ENCODE results near the gene RHOXF2B.
"Not testable (repeated sequence)": the region's sequence is repeated elsewhere in the genome, so short reads cannot be mapped to it uniquely, and the experiment has no call there.

RHOXF2B gene

DNA sequence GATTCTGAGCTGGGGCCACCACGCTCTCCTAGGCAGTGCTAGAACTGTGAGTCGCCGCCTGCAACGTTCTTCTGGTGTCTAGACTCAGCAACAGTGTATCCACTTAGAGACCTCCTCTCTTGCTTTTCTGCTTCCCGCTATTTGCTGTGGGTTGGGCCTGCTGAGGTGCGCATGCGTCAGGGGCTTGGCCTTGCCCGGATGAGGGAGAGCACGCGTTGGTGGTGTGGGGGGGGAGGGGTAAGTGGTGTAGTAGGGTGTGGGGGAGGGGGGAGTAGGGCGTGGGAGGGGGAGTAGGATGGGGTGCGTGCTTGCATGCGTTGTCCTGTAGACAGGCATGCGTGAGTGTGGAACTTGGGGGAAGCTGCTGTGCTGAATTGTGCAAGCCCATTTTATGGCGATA, at the start of gene RHOXF2B:
RHOXF2B (minus strand) TSS at position 101 of the 400 bp plus-strand sequence. CDS start 138 bp downstream, outside the sequence.
- DNase-seq (ENCODE audit: low spot score): not testable (repeated sequence)

DNA sequence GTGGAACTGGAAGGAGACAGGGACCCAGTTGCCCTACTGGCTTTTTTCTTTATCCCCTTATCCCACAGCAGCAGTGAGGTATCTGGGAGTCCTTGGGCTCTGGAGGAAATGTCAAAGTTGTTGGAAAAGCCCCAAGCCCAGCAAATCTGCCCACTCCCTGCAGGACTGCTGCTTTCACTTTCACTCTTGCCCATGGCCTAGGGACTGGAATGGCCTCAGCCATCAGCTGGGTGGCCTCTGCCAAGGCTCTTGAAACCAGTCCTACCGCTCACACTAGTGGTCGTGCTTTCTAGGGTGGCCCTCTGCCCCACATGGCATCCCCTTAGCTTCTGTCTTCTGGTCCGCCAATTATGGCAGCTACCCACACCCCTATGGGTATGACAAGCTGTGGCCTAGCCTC, 48.0 kb upstream of the RHOXF2B start:
- no peak for DNase-seq (ENCODE audit: low spot score)

DNA sequence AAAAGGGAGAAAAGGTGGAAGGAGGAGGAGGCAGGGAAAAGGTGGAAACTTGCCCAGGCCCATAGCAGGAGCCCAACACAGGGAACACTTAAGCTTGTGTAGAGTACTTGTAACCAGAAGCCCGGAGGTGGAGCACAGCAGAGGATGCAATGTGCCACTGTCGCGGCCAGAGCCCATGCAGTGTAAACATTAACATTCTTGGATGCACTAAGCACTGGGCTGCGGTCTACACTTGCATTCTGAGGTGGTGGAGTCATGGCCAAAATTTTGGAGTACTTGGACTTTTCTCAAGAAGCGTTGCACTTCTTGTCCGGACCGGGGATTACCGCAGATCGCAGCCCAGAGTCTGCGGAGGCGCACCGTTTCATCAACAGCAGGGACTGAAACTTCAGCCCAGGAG, 42.7 kb upstream of the RHOXF2B start:
- DNase-seq (ENCODE audit: low spot score): no peak

DNA sequence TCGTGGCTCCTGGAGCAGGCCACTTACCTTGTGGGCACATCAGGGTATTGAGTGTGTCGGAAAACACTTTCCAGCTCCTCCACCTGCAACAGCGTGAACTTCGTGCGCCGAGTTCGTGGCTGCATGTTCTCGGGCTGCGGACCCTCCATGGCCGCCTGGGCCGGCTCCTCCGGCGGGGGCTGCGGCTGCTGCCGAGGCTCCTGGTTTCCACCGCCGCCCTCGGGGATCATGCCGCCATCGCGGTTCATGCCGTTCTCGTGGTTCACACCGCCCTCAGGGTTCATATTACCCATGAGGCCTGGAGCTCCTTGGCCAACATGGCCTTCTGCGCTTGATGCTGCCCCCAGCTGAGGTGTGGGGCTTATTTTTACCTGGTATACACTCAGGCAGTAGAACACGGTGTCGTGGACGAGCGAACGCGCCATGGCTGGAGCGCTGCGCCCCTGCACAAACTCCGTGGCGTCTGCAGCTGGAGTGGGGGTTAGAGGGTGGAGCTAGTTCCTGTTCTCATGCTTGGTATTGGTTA, 38.0 kb upstream of the RHOXF2B start, which contains the start of gene RHOXF1:
RHOXF1 (minus strand) TSS at position 476 of the 526 bp plus-strand sequence; CDS start at position 425, 51 bp downstream.
- DNase-seq (ENCODE audit: low spot score): no peak

DNA sequence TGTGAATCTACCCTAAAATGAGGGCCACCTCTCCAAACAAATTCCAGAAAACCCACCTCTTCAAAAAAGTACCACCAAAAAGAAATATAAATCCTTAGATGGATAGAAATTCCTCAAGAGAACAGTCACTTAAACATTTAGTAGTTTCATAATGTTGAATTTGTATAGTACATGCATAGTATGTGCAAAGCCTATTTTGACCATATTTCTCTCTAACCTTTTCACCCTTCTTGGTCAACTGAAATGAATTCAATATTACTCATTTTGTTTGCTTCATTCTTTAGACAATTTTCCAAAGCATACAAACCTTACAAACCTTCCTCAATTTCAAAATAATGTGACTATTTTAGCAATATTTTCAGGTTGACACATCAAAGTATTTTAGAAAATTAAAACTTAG, 34.1 kb upstream of the RHOXF2B start:
- no peak for DNase-seq (ENCODE audit: low spot score)

DNA sequence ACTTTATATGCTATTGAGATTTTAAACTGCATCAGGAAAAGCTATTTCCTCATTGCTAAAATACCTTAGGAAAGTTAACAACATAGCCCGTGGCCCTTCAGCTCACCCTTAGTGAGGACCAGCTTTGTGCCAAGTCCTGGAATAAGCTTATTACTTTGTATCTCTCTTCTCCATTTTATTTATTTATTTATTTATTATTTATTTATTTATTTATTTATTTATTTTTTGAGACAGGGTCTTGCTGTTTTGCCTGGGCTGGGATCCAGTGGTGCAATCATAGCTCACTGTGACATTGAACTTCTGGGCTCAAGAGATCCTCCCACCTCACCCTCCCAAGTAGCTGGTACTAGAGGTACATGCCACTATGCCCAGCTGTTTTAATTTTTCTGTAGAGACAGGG, 31.9 kb upstream of the RHOXF2B start:
- no peak for DNase-seq (ENCODE audit: low spot score)

DNA sequence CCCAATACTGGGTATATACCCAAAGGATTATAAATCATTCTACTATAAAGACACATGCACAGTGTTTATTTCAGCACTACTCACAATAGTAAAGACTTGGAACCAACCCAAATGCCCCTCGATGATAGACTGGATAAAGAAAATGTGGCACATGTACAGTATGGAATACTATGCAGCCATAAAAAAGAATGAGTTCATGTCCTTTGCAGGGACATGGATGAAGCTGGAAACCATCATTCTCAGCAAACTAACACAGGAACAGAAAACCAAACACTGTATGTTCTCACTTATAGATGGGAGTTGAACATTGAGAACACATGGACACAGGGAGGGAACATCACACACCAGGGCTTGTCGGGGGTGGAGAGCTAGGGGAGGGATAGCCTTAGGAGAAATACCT, 27.2 kb upstream of the RHOXF2B start:
- DNase-seq (ENCODE audit: low spot score): not testable (repeated sequence)

DNA sequence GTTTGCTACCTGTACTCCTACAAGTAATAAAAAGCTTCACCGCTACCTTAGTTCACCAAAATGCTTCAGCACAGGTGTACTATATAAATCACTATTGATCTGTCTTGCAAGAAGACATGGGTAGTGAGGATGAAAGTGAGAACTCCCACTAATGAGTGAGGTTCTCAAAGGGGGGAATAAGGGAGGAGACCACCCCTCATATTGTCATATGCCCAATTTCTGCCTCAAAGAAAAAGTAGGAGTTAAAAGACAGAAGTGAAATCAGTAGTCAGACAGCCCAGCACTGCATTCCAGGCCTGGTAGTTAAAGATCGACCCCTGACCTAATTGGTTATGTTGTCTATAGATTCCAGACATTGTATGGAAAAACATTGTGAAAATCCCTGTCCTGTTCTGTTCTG, 23.6 kb upstream of the RHOXF2B start:
- DNase-seq (ENCODE audit: low spot score): not testable (repeated sequence)

DNA sequence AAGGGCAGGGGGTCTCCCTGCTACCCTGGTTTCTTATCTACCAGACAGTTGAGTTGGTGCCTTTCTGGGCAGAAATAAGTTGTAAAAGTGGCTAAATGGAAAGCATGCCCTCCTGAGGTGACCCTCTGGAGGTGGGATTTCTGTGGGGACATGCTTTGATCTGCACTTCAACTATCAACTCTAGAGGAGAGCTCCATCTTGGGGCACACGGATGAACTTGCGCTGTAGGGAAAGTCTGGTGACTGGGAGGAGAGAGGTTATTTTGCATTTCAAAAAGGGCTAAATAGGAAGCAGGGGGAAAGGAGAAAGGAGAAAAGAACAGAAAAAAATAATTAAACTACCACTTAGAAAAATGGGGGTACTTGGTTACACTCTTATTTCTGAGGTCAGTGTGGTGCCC, 12.7 kb upstream of the RHOXF2B start:
- no peak for DNase-seq (ENCODE audit: low spot score)

DNA sequence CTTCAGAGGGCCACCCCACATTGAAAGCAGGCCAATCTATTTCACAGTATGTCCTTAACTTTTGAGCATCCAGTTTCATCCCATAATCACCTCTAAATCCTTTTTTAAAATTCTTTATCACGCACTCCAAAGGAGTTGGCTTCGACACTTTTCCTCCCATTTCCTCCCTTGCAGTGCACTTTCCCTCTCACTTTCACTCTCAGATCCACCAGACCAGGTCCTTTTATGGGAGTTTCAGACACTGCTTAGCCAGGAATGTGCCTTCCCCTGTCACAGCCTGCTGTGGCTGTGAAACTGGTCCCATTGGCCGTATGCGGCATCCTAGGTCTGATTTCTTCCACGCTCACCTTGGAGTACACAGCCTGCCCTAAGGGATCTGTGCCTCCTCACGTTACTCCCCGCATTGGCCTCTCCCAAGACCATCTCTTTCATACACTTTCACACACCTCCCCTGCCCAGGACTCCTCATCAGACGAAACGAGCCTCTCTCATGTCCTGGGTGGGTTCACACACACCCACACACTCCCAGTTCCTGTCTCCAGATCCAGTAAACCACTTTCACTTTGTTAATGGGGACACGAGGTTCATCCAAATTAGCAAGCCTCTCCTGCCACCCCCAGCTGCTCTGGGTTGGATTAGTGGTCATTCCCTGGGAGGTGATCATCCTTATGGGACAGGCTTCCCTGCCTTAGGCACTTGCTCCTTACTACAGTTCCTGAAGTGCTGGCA, 10.0 kb upstream of the RHOXF2B start:
- DNase-seq (ENCODE audit: low spot score): no peak

DNA sequence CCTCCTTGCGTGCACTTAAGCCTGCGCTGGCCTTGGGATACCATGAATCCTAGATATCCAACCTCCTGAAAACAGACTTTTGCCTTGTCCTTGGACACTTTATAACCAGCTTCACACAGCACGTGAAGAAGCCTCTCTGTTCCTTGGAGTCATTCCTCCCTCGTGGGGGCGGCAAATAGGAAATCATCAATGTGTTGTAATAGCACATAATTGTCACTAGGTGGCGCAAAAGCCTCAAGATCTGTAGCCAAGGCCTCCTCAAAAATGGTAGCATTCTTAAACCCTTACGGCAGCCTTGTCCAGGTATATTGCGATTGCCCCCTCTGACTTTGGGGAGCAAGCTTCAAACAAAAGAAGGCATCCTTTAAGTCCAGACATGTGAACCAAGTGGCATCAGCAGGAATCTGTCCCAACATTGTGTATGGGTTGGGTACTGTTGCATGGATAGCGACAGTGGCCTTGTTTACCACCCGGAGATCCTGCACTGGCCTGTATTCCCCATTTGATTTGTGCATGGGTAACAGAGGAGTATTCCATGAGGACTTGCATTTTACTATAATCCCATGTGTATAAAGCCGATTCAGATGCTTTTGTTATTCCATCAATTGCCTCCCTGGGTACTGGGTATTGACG, 8.2 kb upstream of the RHOXF2B start:
- DNase-seq (ENCODE audit: low spot score): not testable (repeated sequence)

DNA sequence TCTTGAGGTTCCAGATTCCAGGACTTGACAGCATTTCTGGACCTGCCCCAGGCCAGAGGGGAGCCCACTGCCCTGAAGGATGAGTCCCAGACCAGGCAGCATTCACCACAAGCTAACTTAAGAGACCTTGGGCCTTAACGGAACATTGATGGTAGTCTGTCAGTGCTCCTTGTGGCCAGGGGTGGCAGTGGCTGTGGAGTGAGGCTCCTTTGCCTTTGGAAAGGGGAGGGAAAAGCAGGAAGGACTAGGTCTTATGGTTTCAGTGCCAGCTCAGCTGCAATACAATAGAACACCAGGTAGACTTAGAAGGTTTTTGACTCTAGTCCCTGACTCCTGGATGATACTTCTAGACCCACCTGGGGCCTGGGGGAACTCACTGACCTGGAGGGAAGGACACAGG, 11.3 kb downstream of the RHOXF2B start:
- DNase-seq (ENCODE audit: low spot score): not testable (repeated sequence)

DNA sequence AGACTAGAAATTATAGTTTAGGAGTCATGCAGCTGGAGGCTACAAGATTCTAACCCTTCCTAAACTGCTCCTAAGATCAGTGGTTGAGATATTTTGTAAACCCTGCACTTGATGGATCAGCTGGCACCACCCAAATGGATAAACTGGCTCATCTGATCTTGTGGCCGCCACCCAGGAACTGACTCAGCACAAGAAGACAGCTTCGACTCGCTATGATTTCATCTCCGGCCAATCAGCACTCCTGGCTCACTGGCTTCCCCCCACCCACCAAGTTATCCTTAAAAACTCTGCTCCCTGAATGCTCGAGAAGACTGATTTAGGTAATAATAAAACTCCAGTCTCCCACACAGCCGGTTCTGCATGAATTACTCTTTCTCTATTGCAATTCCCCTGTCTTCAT, 34.8 kb downstream of the RHOXF2B start:
- DNase-seq (ENCODE audit: low spot score): not testable (repeated sequence)

DNA sequence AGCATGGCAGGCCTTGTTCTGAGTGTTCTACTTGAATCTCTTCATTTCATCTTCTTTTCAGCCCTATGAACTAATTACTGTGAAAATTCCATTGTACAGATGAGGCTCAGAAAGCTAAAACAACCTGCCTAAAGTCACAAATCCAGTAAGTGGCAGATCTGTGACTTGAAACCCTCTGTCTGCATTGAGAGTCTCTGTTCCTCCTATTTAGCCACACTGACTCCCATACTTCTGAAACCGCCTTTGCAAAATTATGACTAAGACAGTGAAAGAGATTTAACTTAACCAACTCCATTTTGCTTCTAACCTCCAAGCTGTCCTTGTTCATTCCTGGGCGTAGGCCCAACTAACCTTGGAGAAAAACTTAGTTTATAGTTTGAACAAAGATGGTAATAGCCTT, 35.2 kb downstream of the RHOXF2B start:
- DNase-seq (ENCODE audit: low spot score): not testable (repeated sequence)

DNA sequence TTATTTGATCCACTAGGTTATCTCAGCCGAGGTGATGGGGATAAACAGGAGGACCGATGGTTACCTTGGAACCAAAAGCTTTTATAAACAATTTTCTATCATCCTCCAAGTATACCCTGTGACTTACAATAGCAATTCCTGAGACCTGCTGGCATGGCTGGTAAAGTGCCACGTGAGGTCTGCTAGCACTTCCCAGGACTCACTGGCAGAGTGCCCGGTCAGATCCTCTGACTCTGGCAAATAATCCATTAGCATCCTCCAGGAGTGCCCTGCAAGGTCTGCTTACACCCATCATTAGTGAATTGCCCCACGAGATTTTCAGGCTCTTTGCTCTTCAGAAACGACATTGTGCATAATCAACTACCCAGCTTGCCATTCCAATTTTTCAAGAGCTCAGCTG, 37.3 kb downstream of the RHOXF2B start:
- DNase-seq (ENCODE audit: low spot score): not testable (repeated sequence)

DNA sequence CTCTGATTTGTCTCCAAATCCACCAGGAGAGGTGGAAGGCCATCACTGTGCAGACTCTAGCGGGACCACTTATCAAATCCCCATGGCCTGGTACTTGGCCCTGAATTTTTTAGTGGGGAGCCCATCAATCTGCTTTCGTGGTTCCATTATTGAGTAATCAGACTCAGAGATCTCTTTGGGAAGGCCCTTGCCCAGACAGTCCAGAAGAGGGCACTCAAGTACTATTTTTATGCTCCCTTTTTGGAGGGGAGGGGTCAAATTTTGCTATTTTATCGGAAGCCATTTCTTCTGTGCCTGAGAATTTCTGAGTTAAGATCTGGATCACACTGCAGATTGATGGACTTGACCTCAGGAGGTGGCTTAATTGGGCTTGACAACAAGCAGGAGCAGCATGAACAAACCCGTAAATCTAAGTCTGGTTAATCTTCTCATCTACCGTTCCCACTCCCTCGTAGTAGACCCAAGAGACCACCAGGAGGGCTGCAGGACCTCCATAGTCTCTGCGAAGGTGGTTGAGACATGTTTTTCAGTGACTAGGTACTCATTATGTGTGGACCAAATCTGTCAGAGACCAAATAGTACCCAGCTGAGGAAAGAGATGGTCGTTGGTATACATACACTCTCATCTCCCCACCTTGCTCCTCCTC, 38.3 kb downstream of the RHOXF2B start:
- not testable (repeated sequence) for DNase-seq (ENCODE audit: low spot score)

DNA sequence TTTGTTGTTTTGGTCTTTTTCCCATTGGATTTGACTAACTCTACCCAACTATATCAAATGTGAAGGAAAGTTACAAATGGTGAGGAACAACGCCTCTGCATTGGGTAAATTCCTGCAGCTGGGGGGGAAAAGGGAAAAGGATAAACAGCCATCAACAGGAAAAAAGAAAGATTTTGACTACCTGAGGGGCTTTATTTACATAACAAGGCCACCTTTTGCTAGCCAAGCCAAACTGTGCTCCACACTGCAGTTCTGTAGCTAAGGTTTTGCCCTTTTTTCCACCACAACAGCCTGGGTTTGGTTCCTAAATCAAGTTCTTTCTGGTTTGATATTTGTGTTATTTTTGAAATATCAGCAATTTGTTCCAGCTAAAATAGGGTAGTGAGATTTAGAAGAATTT, 40.8 kb downstream of the RHOXF2B start:
- DNase-seq (ENCODE audit: low spot score): no peak

DNA sequence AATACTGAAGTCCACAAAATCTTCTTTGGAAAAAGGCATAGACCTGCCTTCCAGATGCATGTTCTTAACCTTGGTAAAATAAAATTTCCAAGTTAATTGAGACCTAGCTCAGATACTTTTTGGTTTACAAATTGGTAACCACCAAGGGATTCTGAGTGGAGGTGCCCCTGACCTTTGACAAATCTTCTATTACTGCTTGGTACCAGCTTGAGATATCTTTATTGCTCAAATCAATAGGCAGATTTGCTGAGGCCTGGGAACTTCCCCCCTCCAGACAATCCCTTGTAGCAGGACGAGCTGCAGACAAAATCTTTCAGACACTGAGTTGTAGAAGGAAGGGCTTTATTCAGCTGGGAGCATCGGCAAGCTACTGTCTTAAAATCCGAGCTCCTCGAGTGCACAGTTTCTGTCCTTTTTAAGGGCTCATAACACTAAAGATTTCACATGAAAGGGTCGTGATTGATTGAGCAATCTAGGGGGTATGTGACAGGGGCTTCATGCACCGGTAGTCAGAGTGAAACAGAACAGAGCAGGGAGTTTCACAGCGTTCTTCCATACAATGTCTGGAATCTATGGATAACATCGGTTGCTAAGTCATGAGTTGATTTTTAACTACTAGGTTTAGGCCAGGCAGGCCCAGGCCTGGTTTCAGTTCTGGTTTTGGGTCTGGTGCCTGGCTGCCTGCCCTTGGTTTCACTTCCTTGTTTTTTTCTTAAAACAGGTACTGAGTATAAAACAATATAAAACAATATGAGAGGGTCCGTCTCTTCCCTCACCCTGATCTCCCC, 41.8 kb downstream of the RHOXF2B start:
- peak; percentile 4 for DNase-seq (ENCODE audit: low spot score)

DNA sequence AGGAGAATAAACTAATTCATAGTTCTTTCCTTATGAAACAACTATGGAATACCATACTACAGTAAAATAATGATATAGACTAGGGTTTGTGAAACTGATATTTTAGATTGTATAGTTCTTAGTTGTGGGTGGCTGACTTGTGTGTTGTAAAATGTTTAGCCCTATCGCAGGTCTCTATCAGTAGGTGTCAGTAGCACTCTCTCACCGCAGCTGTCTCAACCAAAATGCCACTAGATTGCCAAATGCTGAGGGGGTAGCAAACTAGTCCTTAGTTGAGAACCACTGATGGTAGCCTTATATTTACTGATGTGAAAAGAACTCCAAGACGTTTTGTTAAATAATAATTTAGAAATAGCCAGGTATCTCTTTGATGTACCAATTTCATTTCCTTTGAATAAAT, 48.1 kb downstream of the RHOXF2B start:
- DNase-seq (ENCODE audit: low spot score): no peak

DNA sequence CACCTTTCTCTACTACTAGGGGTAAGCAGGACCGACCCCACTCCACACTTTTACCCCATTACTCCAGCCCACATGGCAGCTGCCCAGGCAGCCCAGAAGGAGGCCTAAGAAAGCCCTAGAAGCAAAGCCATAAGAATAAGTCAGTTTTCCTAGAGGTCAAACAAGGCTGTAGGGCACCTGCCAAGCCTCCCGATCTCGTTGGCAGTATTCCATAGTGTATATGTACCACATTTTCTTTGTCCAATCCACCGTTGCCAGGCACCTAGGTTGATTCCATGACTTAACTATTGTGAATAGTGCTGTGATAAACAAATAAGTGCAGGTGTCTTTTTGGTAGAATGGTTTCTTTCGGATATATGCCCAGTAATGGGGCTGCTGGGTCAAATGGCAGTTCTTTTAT, 54.2 kb downstream of the RHOXF2B start:
- no peak for DNase-seq (ENCODE audit: low spot score)

DNA sequence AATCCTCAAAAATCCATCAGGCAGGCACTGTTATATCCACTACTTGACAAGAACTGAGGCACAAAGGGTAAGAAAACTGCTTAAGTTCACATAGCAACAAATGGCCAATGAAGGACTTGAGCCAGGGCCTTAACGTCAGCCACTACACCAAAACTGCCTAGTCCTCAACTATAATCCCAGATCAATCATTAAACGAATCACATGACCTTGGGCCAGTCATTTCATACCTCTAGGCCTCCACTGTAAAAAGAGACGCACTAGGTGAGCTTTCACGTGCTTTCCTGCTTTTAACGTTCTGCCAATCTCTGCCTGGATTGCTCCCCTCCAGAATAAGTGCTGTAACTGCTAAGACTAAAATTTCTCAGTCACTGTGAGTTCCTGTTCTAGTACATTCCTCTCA, 54.7 kb downstream of the RHOXF2B start:
- DNase-seq (ENCODE audit: low spot score): no peak

Measured in globus pallidus (tissue), 1 donor.